ENCODE data around the gene KRT72.

Gene KRT72

GRCh38 chr12:52629281-52630007 lies 28.2 kb upstream of the KRT72 start:
- DNase-seq = no peak

GRCh38 chr12:52628841-52629240 lies 27.6 kb upstream of the KRT72 start:
- no peak for DNase-seq

- DNase-seq = no peak
Observed at GRCh38 chr12:52628111-52628507, 26.8 kb upstream of the KRT72 start.

GRCh38 chr12:52627395-52628110 lies 26.3 kb upstream of the KRT72 start:
- DNase-seq = no peak

- DNase-seq = no peak
Observed at GRCh38 chr12:52622349-52622748, 21.1 kb upstream of the KRT72 start.

GRCh38 chr12:52618866-52619265 lies 17.6 kb upstream of the KRT72 start:
- no peak for DNase-seq

GRCh38 chr12:52618216-52618615 lies 17.0 kb upstream of the KRT72 start, which contains the start of gene KRT73:
Gene KRT73, minus strand, starts transcription at chr12:52618559. Its CDS starts 35 bp downstream, at chr12:52618524.
- DNase-seq = no peak

GRCh38 chr12:52617403-52617785 lies 16.1 kb upstream of the KRT72 start:
- DNase-seq = no peak

GRCh38 chr12:52616680-52617402 lies 15.6 kb upstream of the KRT72 start:
- DNase-seq = no peak

GRCh38 chr12:52615912-52616311 lies 14.6 kb upstream of the KRT72 start:
- DNase-seq = no peak

- no peak for DNase-seq
Observed at GRCh38 chr12:52615208-52615868, 14.1 kb upstream of the KRT72 start.

GRCh38 chr12:52614381-52615207 lies 13.3 kb upstream of the KRT72 start:
- DNase-seq = no peak

GRCh38 chr12:52613384-52614030 lies 12.2 kb upstream of the KRT72 start:
- no peak for DNase-seq

- no peak for DNase-seq
Observed at GRCh38 chr12:52612431-52613383, 11.4 kb upstream of the KRT72 start.

- DNase-seq = no peak
Observed at GRCh38 chr12:52611080-52611468, 9.8 kb upstream of the KRT72 start.

- no peak for DNase-seq
Observed at GRCh38 chr12:52608826-52609630, 7.8 kb upstream of the KRT72 start.

GRCh38 chr12:52608161-52608560 lies 6.9 kb upstream of the KRT72 start:
- no peak for DNase-seq

- no peak for DNase-seq
Observed at GRCh38 chr12:52607314-52607713, 6.1 kb upstream of the KRT72 start.

- no peak for DNase-seq
Observed at GRCh38 chr12:52606581-52607218, 5.4 kb upstream of the KRT72 start.
